Hepatocyte (in vitro differentiated cells): ENCODE data around the gene CDKL4. TPM values are rescaled to one million over a fixed set of nuclear protein-coding genes. Genes with fewer than 3 reads are reported as not detected.
"Not testable (repeated sequence)": the region's sequence is repeated elsewhere in the genome, so short reads cannot be mapped to it uniquely, and the experiment has no call there.

Experiments
- DNase-seq: peaks from one replicate; pipeline ENCODE4 v3.0.0-alpha.2; 2016; ENCODE audit warnings: low spot score
- H2AFZ ChIP-seq: fragments of 200-600 bp; sonication (generic); 2 replicates; pipeline ENCODE4 v1.6.0; 2016; ENCODE audit warnings: antibody characterized with exemption, mild to moderate bottlenecking
- H3K27ac ChIP-seq: fragments of 200-600 bp; sonication (generic); 2 replicates; pipeline ENCODE4 v1.5.1; 2016; ENCODE audit warnings: mild to moderate bottlenecking
- H3K27me3 ChIP-seq: fragments of 200-600 bp; sonication (generic); 2 replicates; pipeline ENCODE4 v1.6.1; 2016
- H3K36me3 ChIP-seq: fragments of 200-600 bp; sonication (generic); replicated peaks from 2 replicates; pipeline ENCODE4 v1.5.1; 2016; ENCODE audit warnings: low read depth; ENCODE audit not compliant: insufficient read depth
- H3K4me1 ChIP-seq: fragments of 200-600 bp; sonication (generic); 2 replicates; pipeline ENCODE4 v1.5.1; 2016; ENCODE audit warnings: mild to moderate bottlenecking, moderate library complexity; ENCODE audit not compliant: insufficient read depth
- H3K4me2 ChIP-seq: fragments of 200-600 bp; sonication (generic); 2 replicates; pipeline ENCODE4 v1.6.0; 2016
- H3K4me3 ChIP-seq: fragments of 200-600 bp; sonication (generic); 2 replicates; pipeline ENCODE4 v1.5.1; 2016; ENCODE audit warnings: mild to moderate bottlenecking
- H3K79me2 ChIP-seq: fragments of 200-600 bp; sonication (generic); 2 replicates; pipeline ENCODE4 v1.6.0; 2017; ENCODE audit warnings: mild to moderate bottlenecking
- H3K9me2 ChIP-seq: fragments of 200-600 bp; sonication (generic); replicated peaks from 2 replicates; pipeline ENCODE4 v1.6.0; 2017; ENCODE audit warnings: mild to moderate bottlenecking; ENCODE audit not compliant: insufficient read depth
- H3K9me3 ChIP-seq: fragments of 200-600 bp; sonication (generic); 2 replicates; pipeline ENCODE4 v1.5.1; 2016; ENCODE audit warnings: low read depth, mild to moderate bottlenecking
- H4K20me1 ChIP-seq: fragments of 200-600 bp; sonication (generic); 2 replicates; pipeline ENCODE4 v1.6.0; 2016; ENCODE audit warnings: mild to moderate bottlenecking; ENCODE audit not compliant: insufficient read depth, poor library complexity, severe bottlenecking
- EZH2 ChIP-seq: fragments of 200-600 bp; sonication (generic); IDR thresholded peaks from 2 replicates; pipeline ENCODE4 v1.6.1; 2016; ENCODE audit warnings: antibody characterized with exemption, mild to moderate bottlenecking, borderline replicate concordance
- EZH2phosphoT487 ChIP-seq: fragments of 200-600 bp; sonication (generic); IDR thresholded peaks from one replicate; pipeline ENCODE4 v1.6.1; 2018; ENCODE audit warnings: antibody characterized with exemption, mild to moderate bottlenecking, low read depth, moderate library complexity; ENCODE audit not compliant: unreplicated experiment, severe bottlenecking
- WGBS: methylation state at CpG from one replicate; pipeline ENCODE4 v1.1.6; 2016; ENCODE audit warnings: low lambda C conversion rate; ENCODE audit errors: missing lambda C conversion rate; 5-methylcytosine and 5-hydroxymethylcytosine counted together
- polyA plus RNA-seq: library from polyadenylated mRNA; unstranded; fragments of >200 nt; fragmentation: Nextera tagmentation; extraction: Ambion mirVana; gene quantifications from 2 replicates; pipeline ENCODE4 v1.2.1, GENCODE V29; 2016
- total RNA-seq: library from RNA; depleted of rRNA; stranded (reverse); fragments of >200 nt; gene quantifications from 2 replicates; pipeline ENCODE4 v1.2.3, GENCODE V29; 2014
- TF ChIP-seq, protein P1 (sequence below): fragments of 200-600 bp; sonication (generic); IDR thresholded peaks from 2 replicates; pipeline ENCODE4 v1.5.1; 2016; ENCODE audit warnings: antibody characterized with exemption, mild to moderate bottlenecking; ENCODE audit not compliant: poor library complexity

The CDKL4 gene
- total and polyA plus RNA-seq, 2 experiments from 2014 or later = 0.10 to 0.35 TPM

DNA sequence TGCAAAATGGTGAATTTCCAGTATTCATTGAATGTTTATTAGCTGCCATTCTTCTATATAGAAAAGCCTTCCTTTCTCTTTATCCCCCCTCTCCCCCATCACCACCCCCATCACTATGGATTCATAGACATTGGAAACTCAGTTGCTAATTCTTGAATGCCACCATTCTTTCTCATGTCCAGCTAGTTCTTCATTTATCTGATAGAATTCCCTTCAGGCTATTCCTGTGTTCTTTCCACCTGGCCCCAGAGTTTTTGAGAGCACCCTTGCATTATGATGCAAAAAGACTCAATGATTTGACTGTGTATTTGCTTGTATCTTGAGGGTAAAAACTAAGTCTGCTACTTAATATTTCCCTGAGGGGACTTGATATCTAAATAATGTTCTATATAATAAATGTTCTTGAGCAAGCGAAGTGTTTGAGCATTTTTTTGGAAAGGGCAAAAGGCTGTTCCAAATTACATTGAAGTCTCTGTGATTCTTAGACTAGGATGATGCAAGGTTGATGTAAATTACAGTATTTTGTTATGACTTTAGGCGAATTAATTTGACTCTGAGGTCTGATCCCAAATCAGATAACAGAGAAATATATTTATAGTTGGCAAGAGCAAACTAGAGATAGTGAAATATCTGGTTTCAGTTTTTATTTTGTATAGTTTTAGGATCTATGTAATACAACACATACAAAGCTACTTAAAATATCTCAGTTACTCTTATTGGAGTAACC is 104.1 kb downstream of the CDKL4 start:
- Histone ChIP-seq H2AFZ (no peak overlapping the region), H3K4me1 (peaks cover 7% of the 10 kb centered on the region), H4K20me1 (no peaks in the 10 kb centered on the region), H3K79me2 (no peaks in the 10 kb centered on the region), H3K36me3 (no peaks in the 10 kb centered on the region), H3K9me2 (no peaks in the 10 kb centered on the region), H3K4me3 (no peak overlapping the region), H3K27me3 (no peaks in the 10 kb centered on the region), H3K9me3 (no peaks in the 10 kb centered on the region), H3K4me2 (no peak overlapping the region), H3K27ac (peak overlapping the region; percentile 4)
- TF ChIP-seq EZH2 (no peak), EZH2phosphoT487 (no peak)
- TF ChIP-seq, protein P1, sequence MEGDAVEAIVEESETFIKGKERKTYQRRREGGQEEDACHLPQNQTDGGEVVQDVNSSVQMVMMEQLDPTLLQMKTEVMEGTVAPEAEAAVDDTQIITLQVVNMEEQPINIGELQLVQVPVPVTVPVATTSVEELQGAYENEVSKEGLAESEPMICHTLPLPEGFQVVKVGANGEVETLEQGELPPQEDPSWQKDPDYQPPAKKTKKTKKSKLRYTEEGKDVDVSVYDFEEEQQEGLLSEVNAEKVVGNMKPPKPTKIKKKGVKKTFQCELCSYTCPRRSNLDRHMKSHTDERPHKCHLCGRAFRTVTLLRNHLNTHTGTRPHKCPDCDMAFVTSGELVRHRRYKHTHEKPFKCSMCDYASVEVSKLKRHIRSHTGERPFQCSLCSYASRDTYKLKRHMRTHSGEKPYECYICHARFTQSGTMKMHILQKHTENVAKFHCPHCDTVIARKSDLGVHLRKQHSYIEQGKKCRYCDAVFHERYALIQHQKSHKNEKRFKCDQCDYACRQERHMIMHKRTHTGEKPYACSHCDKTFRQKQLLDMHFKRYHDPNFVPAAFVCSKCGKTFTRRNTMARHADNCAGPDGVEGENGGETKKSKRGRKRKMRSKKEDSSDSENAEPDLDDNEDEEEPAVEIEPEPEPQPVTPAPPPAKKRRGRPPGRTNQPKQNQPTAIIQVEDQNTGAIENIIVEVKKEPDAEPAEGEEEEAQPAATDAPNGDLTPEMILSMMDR = no peak
- no peak for DNase-seq
- WGBS = 75% methylated on average over 2 of the region's 2 CpGs

DNA sequence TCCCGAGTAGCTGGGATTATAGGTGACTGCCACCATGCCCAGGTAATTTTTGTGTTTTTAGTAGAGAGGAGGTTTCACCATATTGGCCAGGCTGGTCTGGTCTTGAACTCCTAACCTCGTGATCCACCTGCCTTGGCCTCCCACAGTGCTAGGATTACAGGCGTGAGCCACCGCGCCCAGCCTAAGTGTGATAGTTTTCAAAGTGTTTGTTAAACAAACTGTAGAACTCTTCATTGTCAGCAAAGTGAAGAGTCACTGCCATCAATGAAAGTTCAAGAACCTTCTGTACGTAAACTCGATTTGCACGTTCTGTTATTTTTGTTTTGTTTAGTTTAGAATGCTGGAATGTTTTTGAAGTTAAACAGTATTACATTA is 104.9 kb downstream of the CDKL4 start:
- no peak overlapping the region for H3K4me3 ChIP-seq
- H3K27me3 ChIP-seq = no peaks in the 10 kb centered on the region
- no peaks in the 10 kb centered on the region for H3K79me2 ChIP-seq
- peaks cover 7% of the 10 kb centered on the region for H3K4me1 ChIP-seq
- H3K9me3 ChIP-seq = no peaks in the 10 kb centered on the region
- H3K36me3 ChIP-seq = no peaks in the 10 kb centered on the region
- no peak overlapping the region for H3K27ac ChIP-seq
- no peak for DNase-seq
- H4K20me1 ChIP-seq = no peaks in the 10 kb centered on the region
- 76% methylated on average over 8 of the region's 8 CpGs for WGBS
- H3K9me2 ChIP-seq = no peaks in the 10 kb centered on the region
- TF ChIP-seq, protein P1 = no peak
- TF ChIP-seq EZH2phosphoT487 = no peak
- TF ChIP-seq EZH2 = no peak
- H3K4me2 ChIP-seq = no peak overlapping the region
- H2AFZ ChIP-seq = no peak overlapping the region

- H3K79me2 ChIP-seq, H3K4me2 ChIP-seq, H3K4me3 ChIP-seq, H4K20me1 ChIP-seq, H3K9me2 ChIP-seq, H3K27ac ChIP-seq, H2AFZ ChIP-seq, H3K27me3 ChIP-seq, H3K9me3 ChIP-seq, H3K4me1 ChIP-seq, H3K36me3 ChIP-seq: not testable (repeated sequence)
- WGBS = 88% methylated on average over 13 of the region's 18 CpGs
- peak; percentile 11 for DNase-seq
These were observed 105.5 kb downstream of the CDKL4 start for GRCh38 chr2:39138187-39138836.

GRCh38 chr2:39136799-39137198 is 107.0 kb downstream of the CDKL4 start:
- Histone ChIP-seq H3K27me3 (no peaks in the 10 kb centered on the region), H3K4me1 (peaks cover 7% of the 10 kb centered on the region), H3K27ac (no peak overlapping the region), H3K4me3 (no peak overlapping the region), H3K4me2 (no peak overlapping the region), H4K20me1 (no peaks in the 10 kb centered on the region), H3K36me3 (no peaks in the 10 kb centered on the region), H3K79me2 (no peaks in the 10 kb centered on the region), H2AFZ (no peak overlapping the region), H3K9me3 (no peaks in the 10 kb centered on the region), H3K9me2 (no peaks in the 10 kb centered on the region)
- TF ChIP-seq, protein P1 = no peak
- DNase-seq = no peak
- WGBS = 88% methylated on average over 5 of the region's 5 CpGs
